Smooth muscle cell (in vitro differentiated cells): ENCODE data around the gene POFUT2. TPM values are rescaled to one million over a fixed set of nuclear protein-coding genes. Genes with fewer than 3 reads are reported as not detected.

Experiments
- DNase-seq: peaks from one replicate; lab custom pipeline; 2025; ENCODE audit not compliant: unreplicated experiment; lab: John Stamatoyannopoulos, UW
- H2AFZ ChIP-seq: fragments of 200-600 bp; sonication (generic); 2 replicates; pipeline ENCODE4 v1.6.0; 2016; ENCODE audit warnings: antibody characterized with exemption, low read depth, mild to moderate bottlenecking
- H3F3A ChIP-seq: fragments of 200-600 bp; sonication (generic); 2 replicates; pipeline ENCODE4 v1.6.0; 2017; ENCODE audit warnings: antibody characterized with exemption, low read depth
- H3K27ac ChIP-seq: fragments of 200-600 bp; sonication (generic); 2 replicates; pipeline ENCODE4 v1.5.1; 2016; ENCODE audit warnings: low read depth, mild to moderate bottlenecking
- H3K27me3 ChIP-seq: fragments of 200-600 bp; sonication (generic); 2 replicates; pipeline ENCODE4 v1.6.1; 2016; ENCODE audit warnings: low read depth, mild to moderate bottlenecking
- H3K36me3 ChIP-seq: fragments of 200-600 bp; sonication (generic); 2 replicates; pipeline ENCODE4 v1.5.1; 2016; ENCODE audit warnings: low read depth
- H3K4me1 ChIP-seq: fragments of 200-600 bp; sonication (generic); 2 replicates; pipeline ENCODE4 v1.5.1; 2016; ENCODE audit warnings: low read depth
- H3K4me2 ChIP-seq: fragments of 200-600 bp; sonication (generic); 2 replicates; pipeline ENCODE4 v1.6.0; 2016; ENCODE audit warnings: mild to moderate bottlenecking
- H3K4me3 ChIP-seq: fragments of 200-600 bp; sonication (generic); 2 replicates; pipeline ENCODE4 v1.5.1; 2016; ENCODE audit warnings: mild to moderate bottlenecking
- H3K79me2 ChIP-seq: fragments of 200-600 bp; sonication (generic); 2 replicates; pipeline ENCODE4 v1.6.0; 2016; ENCODE audit warnings: low read depth, mild to moderate bottlenecking
- H3K9ac ChIP-seq: fragments of 200-600 bp; sonication (generic); 2 replicates; pipeline ENCODE4 v1.6.0; 2016; ENCODE audit warnings: low read depth
- H3K9me3 ChIP-seq: fragments of 200-600 bp; sonication (generic); replicated peaks from 2 replicates; pipeline ENCODE4 v1.5.1; 2016; ENCODE audit warnings: low read depth
- H4K20me1 ChIP-seq: fragments of 200-600 bp; sonication (generic); 2 replicates; pipeline ENCODE4 v1.6.0; 2016; ENCODE audit warnings: low read depth
- WGBS: methylation state at CpG from one replicate; pipeline ENCODE4 v1.1.7; 2016; ENCODE audit warnings: low lambda C conversion rate; 5-methylcytosine and 5-hydroxymethylcytosine counted together
- polyA plus RNA-seq: library from polyadenylated mRNA; unstranded; fragments of >200 nt; fragmentation: Nextera tagmentation; extraction: Ambion mirVana; gene quantifications from 2 replicates; pipeline ENCODE4 v1.2.1, GENCODE V29; 2016
- total RNA-seq: library from RNA; depleted of rRNA; stranded (reverse); fragments of >200 nt; gene quantifications from 2 replicates; pipeline ENCODE4 v1.2.3, GENCODE V29; 2014
- TF ChIP-seq, protein P1 (sequence below): fragments of 200-600 bp; sonication (generic); IDR thresholded peaks from 2 replicates; pipeline ENCODE4 v1.5.1; 2017; ENCODE audit warnings: borderline replicate concordance, mild to moderate bottlenecking, antibody characterized with exemption; ENCODE audit not compliant: insufficient read depth, poor library complexity, severe bottlenecking

The POFUT2 gene
- total and polyA plus RNA-seq, 2 experiments from 2014 or later = 32.1 to 70.0 TPM

DNA sequence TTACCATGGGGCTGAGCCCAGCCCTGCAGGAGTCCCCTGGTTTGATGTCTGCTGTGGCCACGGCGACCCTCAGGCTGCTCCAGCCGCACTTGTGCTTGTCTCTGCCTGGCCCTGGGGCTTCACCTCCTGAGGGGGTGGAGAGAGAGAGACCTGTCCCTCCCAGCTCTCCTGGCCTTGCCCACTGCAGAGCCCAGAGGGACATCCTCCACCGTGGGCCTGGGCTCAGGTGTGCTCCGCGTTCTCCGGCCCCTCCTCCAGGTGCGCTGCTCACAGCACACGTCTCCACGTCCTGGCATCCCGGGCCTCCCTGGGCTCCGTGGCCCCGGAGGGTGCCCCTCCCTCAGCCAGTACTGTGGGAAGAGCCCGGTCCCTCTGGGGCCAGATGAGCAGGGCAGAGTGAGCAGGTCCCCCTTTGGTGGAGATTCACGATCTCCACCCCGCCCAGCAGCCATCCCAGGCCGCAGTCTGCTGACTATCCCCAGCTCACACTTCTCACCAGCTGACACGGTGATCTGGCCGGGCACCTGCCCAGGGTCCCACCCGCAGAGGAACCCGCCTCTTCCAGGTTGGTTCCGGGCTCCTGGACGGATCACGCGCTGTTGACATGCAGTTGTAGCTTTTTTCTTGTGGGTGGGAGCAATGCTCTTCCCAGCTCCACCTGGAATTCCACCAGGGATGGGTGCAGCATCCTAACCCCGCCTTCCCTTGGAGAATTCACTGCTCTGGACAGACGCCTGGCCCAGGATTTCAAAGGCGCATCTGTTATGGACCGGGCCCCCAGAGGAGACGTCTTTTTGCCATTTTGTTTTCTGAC is 41.8 kb upstream of the POFUT2 start:
- DNase-seq = no peak
- H3K9me3 ChIP-seq = no peaks in the 10 kb centered on the region
- TF ChIP-seq, protein P1, sequence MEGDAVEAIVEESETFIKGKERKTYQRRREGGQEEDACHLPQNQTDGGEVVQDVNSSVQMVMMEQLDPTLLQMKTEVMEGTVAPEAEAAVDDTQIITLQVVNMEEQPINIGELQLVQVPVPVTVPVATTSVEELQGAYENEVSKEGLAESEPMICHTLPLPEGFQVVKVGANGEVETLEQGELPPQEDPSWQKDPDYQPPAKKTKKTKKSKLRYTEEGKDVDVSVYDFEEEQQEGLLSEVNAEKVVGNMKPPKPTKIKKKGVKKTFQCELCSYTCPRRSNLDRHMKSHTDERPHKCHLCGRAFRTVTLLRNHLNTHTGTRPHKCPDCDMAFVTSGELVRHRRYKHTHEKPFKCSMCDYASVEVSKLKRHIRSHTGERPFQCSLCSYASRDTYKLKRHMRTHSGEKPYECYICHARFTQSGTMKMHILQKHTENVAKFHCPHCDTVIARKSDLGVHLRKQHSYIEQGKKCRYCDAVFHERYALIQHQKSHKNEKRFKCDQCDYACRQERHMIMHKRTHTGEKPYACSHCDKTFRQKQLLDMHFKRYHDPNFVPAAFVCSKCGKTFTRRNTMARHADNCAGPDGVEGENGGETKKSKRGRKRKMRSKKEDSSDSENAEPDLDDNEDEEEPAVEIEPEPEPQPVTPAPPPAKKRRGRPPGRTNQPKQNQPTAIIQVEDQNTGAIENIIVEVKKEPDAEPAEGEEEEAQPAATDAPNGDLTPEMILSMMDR = no peak
- no peak overlapping the region for H2AFZ ChIP-seq
- WGBS = 69% methylated on average over 30 of the region's 30 CpGs
- no peaks in the 10 kb centered on the region for H3K27me3 ChIP-seq
- H4K20me1 ChIP-seq = no peaks in the 10 kb centered on the region
- peak overlapping the region; percentile 82 for H3K27ac ChIP-seq
- no peaks in the 10 kb centered on the region for H3K79me2 ChIP-seq
- no peaks in the 10 kb centered on the region for H3K36me3 ChIP-seq
- H3K9ac ChIP-seq = no peak overlapping the region
- peak overlapping the region; percentile 64 for H3K4me2 ChIP-seq
- H3K4me3 ChIP-seq = no peak overlapping the region
- H3K4me1 ChIP-seq = peaks cover 31% of the 10 kb centered on the region
- no peaks in the 10 kb centered on the region for H3F3A ChIP-seq

DNA sequence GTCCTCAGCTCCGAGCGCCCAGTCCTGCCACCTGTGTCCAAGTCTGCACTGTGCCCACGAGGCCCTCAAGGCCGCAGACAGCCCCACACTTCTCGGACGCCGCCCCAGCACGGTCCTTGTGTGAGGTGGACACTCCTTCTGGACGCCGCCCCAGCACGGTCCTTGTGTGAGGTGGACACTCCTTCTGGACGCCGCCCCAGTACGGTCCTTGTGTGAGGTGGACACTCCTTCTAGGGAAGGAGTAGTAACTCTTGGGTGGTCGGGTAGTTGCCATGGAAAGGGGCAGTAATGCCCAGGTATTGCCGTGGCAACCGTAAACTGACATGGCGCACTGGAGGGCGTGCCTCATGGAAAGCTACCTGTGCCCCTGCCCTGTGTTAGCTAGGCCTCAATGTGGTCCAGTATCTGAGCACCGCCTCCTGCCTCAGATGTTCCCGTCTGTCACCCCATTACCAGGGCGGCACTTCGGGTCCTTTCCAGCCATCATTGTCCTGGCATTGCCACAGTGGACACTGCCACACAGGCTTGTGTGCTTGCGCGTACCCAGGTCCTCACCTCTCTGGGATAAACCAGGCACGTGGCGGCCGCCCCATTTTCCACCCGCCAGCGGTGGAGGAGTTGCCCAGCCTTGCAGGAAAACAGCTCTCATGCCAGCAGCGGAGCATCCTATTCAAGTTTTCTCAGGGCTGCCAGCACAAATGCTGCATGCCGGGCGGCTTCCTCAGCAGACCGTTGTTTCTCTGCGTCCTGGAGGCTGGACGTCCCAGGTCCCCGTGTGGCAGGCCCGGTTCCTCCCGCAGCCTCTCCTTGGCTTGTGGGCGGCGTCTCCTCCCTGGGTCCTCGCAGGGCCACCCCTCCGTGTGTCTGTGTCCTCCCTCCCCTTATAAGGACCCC is 40.8 kb upstream of the POFUT2 start:
- no peaks in the 10 kb centered on the region for H3F3A ChIP-seq
- H3K4me3 ChIP-seq = no peak overlapping the region
- no peak overlapping the region for H3K27ac ChIP-seq
- H3K79me2 ChIP-seq = no peaks in the 10 kb centered on the region
- no peak overlapping the region for H3K9ac ChIP-seq
- H4K20me1 ChIP-seq = no peaks in the 10 kb centered on the region
- H3K27me3 ChIP-seq = no peaks in the 10 kb centered on the region
- H2AFZ ChIP-seq = no peak overlapping the region
- no peak overlapping the region for H3K4me2 ChIP-seq
- H3K9me3 ChIP-seq = no peaks in the 10 kb centered on the region
- no peaks in the 10 kb centered on the region for H3K36me3 ChIP-seq
- peaks cover 29% of the 10 kb centered on the region for H3K4me1 ChIP-seq
- no peak for DNase-seq
- WGBS = 93% methylated on average over 43 of the region's 43 CpGs
- TF ChIP-seq, protein P1 = no peak

- no peak for DNase-seq
- H3K36me3 ChIP-seq = no peaks in the 10 kb centered on the region
- no peak overlapping the region for H3K27ac ChIP-seq
- no peaks in the 10 kb centered on the region for H3K9me3 ChIP-seq
- H3F3A ChIP-seq = no peaks in the 10 kb centered on the region
- H3K9ac ChIP-seq = no peak overlapping the region
- no peaks in the 10 kb centered on the region for H3K27me3 ChIP-seq
- H3K4me1 ChIP-seq = peaks cover 33% of the 10 kb centered on the region
- 95% methylated on average over 21 of the region's 23 CpGs for WGBS
- no peak overlapping the region for H2AFZ ChIP-seq
- TF ChIP-seq, protein P1 = no peak
- no peak overlapping the region for H3K4me3 ChIP-seq
- H4K20me1 ChIP-seq = no peaks in the 10 kb centered on the region
- no peaks in the 10 kb centered on the region for H3K79me2 ChIP-seq
- H3K4me2 ChIP-seq = no peak overlapping the region
Observed at GRCh38 chr21:45327441-45328197, 39.9 kb upstream of the POFUT2 start.
